Glutamatergic neuron (in vitro differentiated cells): Measurements from ENCODE around the gene MLYCD. TPM values are rescaled to one million over a fixed set of nuclear protein-coding genes. Genes with fewer than 3 reads are reported as not detected.

Experiments used
- DNase-seq: peaks from one replicate; pipeline ENCODE4 v3.0.0; 2022
- H3K27ac Mint-ChIP-seq: one replicate; pipeline ENCODE4 v1.8.0; 2020; ENCODE audit warnings: mild to moderate bottlenecking, mixed read lengths, inconsistent platforms; ENCODE audit not compliant: unreplicated experiment
- H3K27me3 Mint-ChIP-seq: one replicate; pipeline ENCODE4 v1.8.0; 2020; ENCODE audit warnings: mild to moderate bottlenecking, moderate library complexity, mixed read lengths, inconsistent platforms; ENCODE audit not compliant: unreplicated experiment
- H3K36me3 Mint-ChIP-seq: one replicate; pipeline ENCODE4 v1.8.0; 2020; ENCODE audit warnings: mild to moderate bottlenecking, mixed read lengths, inconsistent platforms; ENCODE audit not compliant: unreplicated experiment
- H3K4me1 Mint-ChIP-seq: one replicate; pipeline ENCODE4 v1.8.0; 2020; ENCODE audit warnings: mild to moderate bottlenecking, low read depth, mixed read lengths, inconsistent platforms; ENCODE audit not compliant: unreplicated experiment
- H3K4me3 Mint-ChIP-seq: one replicate; pipeline ENCODE4 v1.8.0; 2020; ENCODE audit warnings: mild to moderate bottlenecking, mixed read lengths, inconsistent platforms; ENCODE audit not compliant: unreplicated experiment
- H3K9me3 Mint-ChIP-seq: one replicate; pipeline ENCODE4 v1.8.0; 2020; ENCODE audit warnings: mild to moderate bottlenecking, moderate library complexity, mixed read lengths, inconsistent platforms; ENCODE audit not compliant: unreplicated experiment
- total RNA-seq: library from RNA; stranded (reverse); fragmentation: NEBNext Ultra II Directional; extraction: Animal tissue kit (Norgen Biotek cat#: 25700); gene quantifications from one replicate; pipeline ENCODE4 v1.2.1, GENCODE V29; 2021; ENCODE audit not compliant: unreplicated experiment
- TF ChIP-seq, protein P1 (sequence below): fragments of 200-600 bp; sonication (generic); IDR thresholded peaks from one replicate; pipeline ENCODE4 v1.5.0; 2021; ENCODE audit not compliant: partially characterized antibody, unreplicated experiment

Gene MLYCD
- total RNA-seq, 1 donor from 2014 or later: 9.5 TPM

GRCh38 chr16:83954577-83955016 lies 55.7 kb downstream of the MLYCD start:
- Mint-ChIP-seq H3K27ac (no peak overlapping the region), H3K27me3 (peaks cover 2% of the 10 kb centered on the region), H3K9me3 (peaks cover 8% of the 10 kb centered on the region), H3K4me3 (no peak overlapping the region), H3K36me3 (peaks cover 4% of the 10 kb centered on the region), H3K4me1 (peaks cover 6% of the 10 kb centered on the region)
- TF ChIP-seq, protein P1, sequence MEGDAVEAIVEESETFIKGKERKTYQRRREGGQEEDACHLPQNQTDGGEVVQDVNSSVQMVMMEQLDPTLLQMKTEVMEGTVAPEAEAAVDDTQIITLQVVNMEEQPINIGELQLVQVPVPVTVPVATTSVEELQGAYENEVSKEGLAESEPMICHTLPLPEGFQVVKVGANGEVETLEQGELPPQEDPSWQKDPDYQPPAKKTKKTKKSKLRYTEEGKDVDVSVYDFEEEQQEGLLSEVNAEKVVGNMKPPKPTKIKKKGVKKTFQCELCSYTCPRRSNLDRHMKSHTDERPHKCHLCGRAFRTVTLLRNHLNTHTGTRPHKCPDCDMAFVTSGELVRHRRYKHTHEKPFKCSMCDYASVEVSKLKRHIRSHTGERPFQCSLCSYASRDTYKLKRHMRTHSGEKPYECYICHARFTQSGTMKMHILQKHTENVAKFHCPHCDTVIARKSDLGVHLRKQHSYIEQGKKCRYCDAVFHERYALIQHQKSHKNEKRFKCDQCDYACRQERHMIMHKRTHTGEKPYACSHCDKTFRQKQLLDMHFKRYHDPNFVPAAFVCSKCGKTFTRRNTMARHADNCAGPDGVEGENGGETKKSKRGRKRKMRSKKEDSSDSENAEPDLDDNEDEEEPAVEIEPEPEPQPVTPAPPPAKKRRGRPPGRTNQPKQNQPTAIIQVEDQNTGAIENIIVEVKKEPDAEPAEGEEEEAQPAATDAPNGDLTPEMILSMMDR: no peak
- DNase-seq: no peak

GRCh38 chr16:83955218-83956130 lies 56.6 kb downstream of the MLYCD start:
- Mint-ChIP-seq H3K36me3 (peaks cover 4% of the 10 kb centered on the region), H3K27me3 (peaks cover 2% of the 10 kb centered on the region), H3K4me1 (peaks cover 6% of the 10 kb centered on the region), H3K27ac (no peak overlapping the region), H3K4me3 (no peak overlapping the region), H3K9me3 (peaks cover 5% of the 10 kb centered on the region)
- DNase-seq: no peak
- TF ChIP-seq, protein P1: no peak

DNA sequence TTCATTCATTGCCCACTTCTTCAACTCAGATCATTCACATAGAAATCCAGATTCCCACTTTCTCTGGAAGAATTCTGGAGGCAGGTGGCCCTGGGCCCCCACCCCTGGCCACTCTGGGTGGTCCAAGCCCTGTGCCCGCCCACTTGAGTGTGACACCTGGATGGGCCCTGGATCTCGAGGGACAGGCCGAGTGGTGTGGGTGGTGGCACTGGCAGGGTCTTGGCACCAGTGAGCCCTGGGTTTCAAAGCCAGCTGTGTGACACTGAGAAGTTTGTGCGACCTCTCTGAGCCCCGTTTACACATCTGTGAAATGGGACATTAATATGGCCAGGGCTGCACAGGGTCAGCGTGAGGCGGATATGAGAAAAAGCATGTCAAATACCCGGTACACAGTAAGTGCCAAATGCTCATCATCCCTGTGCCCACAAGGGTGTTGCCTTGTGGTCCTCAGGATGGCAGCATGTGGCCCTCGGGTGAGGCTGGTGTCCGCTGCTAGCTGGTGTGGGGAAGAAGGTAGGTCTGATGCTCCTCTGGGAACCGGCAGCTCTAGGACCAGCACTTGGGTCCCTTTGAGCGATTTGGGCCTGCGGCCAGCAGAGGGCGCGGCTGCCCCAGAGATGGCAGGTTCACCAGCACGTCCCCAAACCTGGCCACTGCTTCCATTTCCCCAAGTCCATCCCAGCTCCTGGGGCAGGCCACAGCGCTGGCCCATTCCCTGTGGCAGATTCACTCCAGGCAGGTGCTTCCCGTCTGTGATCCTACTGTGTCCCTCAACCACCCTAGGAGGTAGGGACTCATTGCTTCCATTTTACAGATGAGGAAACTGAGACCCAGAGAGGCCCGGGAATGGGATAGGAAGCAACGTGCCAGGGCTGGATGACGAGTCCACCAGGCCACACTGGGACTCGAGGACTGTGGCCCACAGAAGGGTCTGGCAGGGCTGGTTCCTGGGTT lies 57.7 kb downstream of the MLYCD start:
- peaks cover 6% of the 10 kb centered on the region for H3K4me1 Mint-ChIP-seq
- no peaks in the 10 kb centered on the region for H3K36me3 Mint-ChIP-seq
- H3K27me3 Mint-ChIP-seq: peaks cover 2% of the 10 kb centered on the region
- H3K27ac Mint-ChIP-seq: no peak overlapping the region
- H3K9me3 Mint-ChIP-seq: peaks cover 2% of the 10 kb centered on the region
- DNase-seq: peak; percentile 96
- H3K4me3 Mint-ChIP-seq: no peak overlapping the region
- TF ChIP-seq, protein P1: peak; percentile 95

DNA sequence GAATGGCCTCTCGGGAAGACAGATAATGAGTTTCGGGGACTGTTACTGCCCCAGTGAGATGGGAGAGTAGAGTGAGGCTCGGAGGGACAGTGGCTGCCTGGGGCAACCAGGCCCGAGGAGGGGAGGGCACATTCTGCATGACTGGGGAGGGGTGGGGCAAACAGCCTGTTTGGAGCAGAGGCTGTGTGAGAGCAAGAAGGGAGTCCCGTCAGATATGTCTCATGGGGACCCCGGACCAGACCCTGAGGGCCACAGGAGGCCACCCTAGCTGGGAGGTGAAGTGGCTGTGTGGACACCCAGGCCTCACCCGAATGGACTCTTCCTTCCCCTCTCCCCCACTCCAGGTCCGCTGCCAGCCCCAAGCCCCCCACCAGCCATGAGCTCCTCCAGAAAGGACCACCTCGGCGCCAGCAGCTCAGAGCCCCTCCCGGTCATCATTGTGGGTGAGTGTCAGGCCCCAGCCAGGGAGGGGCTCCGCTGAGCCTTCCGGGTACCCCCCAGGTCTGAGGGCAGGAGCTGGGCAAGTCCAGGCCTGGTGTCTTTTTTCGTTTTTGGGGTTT lies 58.5 kb downstream of the MLYCD start:
- H3K4me1 Mint-ChIP-seq: peaks cover 6% of the 10 kb centered on the region
- no peaks in the 10 kb centered on the region for H3K36me3 Mint-ChIP-seq
- no peak for DNase-seq

More for the DNA sequence above, 58.5 kb downstream of the MLYCD start:
- H3K9me3 Mint-ChIP-seq: peaks cover 2% of the 10 kb centered on the region
- no peak overlapping the region for H3K27ac Mint-ChIP-seq
- TF ChIP-seq, protein P1: no peak
- peaks cover 2% of the 10 kb centered on the region for H3K27me3 Mint-ChIP-seq
- H3K4me3 Mint-ChIP-seq: no peak overlapping the region
